HEK293 (cell line): ENCODE data around the gene SPDYC.
"Not testable (repeated sequence)": the region's sequence is repeated elsewhere in the genome, so short reads cannot be mapped to it uniquely, and the experiment has no call there.

ENCODE experiments used
- CTCF ChIA-PET: fragments of 350-600 bp; formaldehyde crosslinking; extraction: SDS; loops from one replicate; lab custom pipeline; 2021; ENCODE audit warnings: antibody characterized with exemption; lab: Yijun Ruan, JAX
- POLR2A ChIA-PET: fragments of 300-600 bp; formaldehyde crosslinking; extraction: SDS; loops from one replicate; lab custom pipeline; 2020; ENCODE audit warnings: antibody characterized with exemption, inconsistent platforms; lab: Yijun Ruan, JAX
- H3K27ac ChIP-seq: fragments of 200-500 bp; sonication (Bioruptor generic); 2 replicates; pipeline ENCODE4 v1.5.1; 2014; ENCODE audit warnings: low read depth, low read length, control low read depth, inconsistent platforms; ENCODE audit errors: extremely low read depth
- H3K36me3 ChIP-seq, 2 experiments: fragments of 200-500 bp in 1 of 2; sonication (Bioruptor generic) in 1 of 2; 1 replicate in 1 of 2; 2 replicates in 1 of 2; pipeline ENCODE4 v1.5.1; 2014 to 2017; ENCODE audit warnings: inconsistent platforms in 2 of 2, low read length in 2 of 2; ENCODE audit not compliant: control insufficient read depth in 2 of 2, insufficient read depth in 1 of 2
- H3K4me1 ChIP-seq: fragments of 200-500 bp; sonication (Bioruptor generic); 2 replicates; pipeline ENCODE4 v1.5.1; 2014; ENCODE audit warnings: mild to moderate bottlenecking, low read length, inconsistent platforms; ENCODE audit not compliant: control insufficient read depth, insufficient read depth
- H3K4me3 ChIP-seq: 2 replicates; pipeline ENCODE4 v1.5.1; 2011; ENCODE audit warnings: low read depth, mild to moderate bottlenecking, control low read depth, low read length, moderate library complexity
- H3K9me3 ChIP-seq: fragments of 200-500 bp; sonication (Bioruptor generic); 2 replicates; pipeline ENCODE4 v1.5.1; 2014; ENCODE audit warnings: low read depth, low read length, inconsistent platforms; ENCODE audit not compliant: control insufficient read depth, insufficient read depth
- GLIS2 ChIP-seq: fragments of 450-650 bp; formaldehyde crosslinking; IDR thresholded peaks from 2 replicates; pipeline ENCODE4 v1.5.1; 2016; ENCODE audit warnings: missing biosample characterization, missing genetic modification characterization
- HOXC10 ChIP-seq: sonication (generic); formaldehyde crosslinking; IDR thresholded peaks from 2 replicates; pipeline ENCODE4 v1.8.1; 2023; ENCODE audit warnings: mild to moderate bottlenecking, missing genetic modification reagents
- WT1 ChIP-seq: fragments of 450-650 bp; formaldehyde crosslinking; IDR thresholded peaks from 2 replicates; pipeline ENCODE4 v1.5.1; 2016; ENCODE audit warnings: missing biosample characterization, missing genetic modification characterization
- ZBTB48 ChIP-seq: fragments of 450-650 bp; formaldehyde crosslinking; IDR thresholded peaks from 2 replicates; pipeline ENCODE4 v1.5.1; 2016; ENCODE audit warnings: missing biosample characterization, missing genetic modification characterization
- ZBTB8A ChIP-seq: fragments of 450-650 bp; formaldehyde crosslinking; IDR thresholded peaks from 2 replicates; pipeline ENCODE4 v1.5.1; 2016; ENCODE audit warnings: missing biosample characterization, missing genetic modification characterization
- ZFP3 ChIP-seq: fragments of 450-650 bp; formaldehyde crosslinking; IDR thresholded peaks from 2 replicates; pipeline ENCODE4 v1.5.1; 2016; ENCODE audit warnings: low read depth, missing biosample characterization, missing genetic modification characterization
- ZIC2 ChIP-seq: fragments of 450-650 bp; formaldehyde crosslinking; IDR thresholded peaks from 2 replicates; pipeline ENCODE4 v1.5.1; 2016; ENCODE audit warnings: missing biosample characterization, missing genetic modification characterization
- ZNF10 ChIP-seq: fragments of 450-650 bp; formaldehyde crosslinking; IDR thresholded peaks from 2 replicates; pipeline ENCODE4 v1.5.1; 2017; ENCODE audit warnings: missing biosample characterization, missing genetic modification characterization
- ZNF341 ChIP-seq: fragments of 450-650 bp; formaldehyde crosslinking; IDR thresholded peaks from 2 replicates; pipeline ENCODE4; 2016; ENCODE audit warnings: low read depth, missing biosample characterization, missing genetic modification characterization
- ZNF521 ChIP-seq: fragments of 450-650 bp; formaldehyde crosslinking; IDR thresholded peaks from 2 replicates; pipeline ENCODE4 v1.5.1; 2017; ENCODE audit warnings: missing biosample characterization, mild to moderate bottlenecking, missing genetic modification characterization
- ZNF830 ChIP-seq: fragments of 450-650 bp; IDR thresholded peaks from 2 replicates; pipeline ENCODE4 v1.5.0; 2018; ENCODE audit warnings: missing biosample characterization, missing genetic modification characterization, low read depth, mild to moderate bottlenecking, moderate library complexity
- ZSCAN16 ChIP-seq: fragments of 450-650 bp; formaldehyde crosslinking; IDR thresholded peaks from 2 replicates; pipeline ENCODE4 v1.5.1; 2016; ENCODE audit warnings: missing biosample characterization, missing genetic modification characterization
- TF ChIP-seq, protein P1 (sequence below): fragments of 450-650 bp; formaldehyde crosslinking; IDR thresholded peaks from 2 replicates; pipeline ENCODE4 v1.5.1; 2016; ENCODE audit warnings: missing biosample characterization, missing genetic modification characterization
- TF ChIP-seq, protein P2 (sequence below): fragments of 450-650 bp; formaldehyde crosslinking; IDR thresholded peaks from 2 replicates; pipeline ENCODE4 v1.5.1; 2016; ENCODE audit warnings: missing biosample characterization, missing genetic modification characterization
- TF ChIP-seq, protein P3 (sequence below): fragments of 450-650 bp; formaldehyde crosslinking; IDR thresholded peaks from 2 replicates; pipeline ENCODE4 v1.5.1; 2017; ENCODE audit warnings: missing biosample characterization, missing genetic modification characterization
- TF ChIP-seq, protein P4 (sequence below): fragments of 450-650 bp; formaldehyde crosslinking; IDR thresholded peaks from 2 replicates; pipeline ENCODE4 v1.5.1; 2016; ENCODE audit warnings: missing biosample characterization, missing genetic modification characterization
- TF ChIP-seq, protein P5 (sequence below): fragments of 450-650 bp; formaldehyde crosslinking; IDR thresholded peaks from 2 replicates; pipeline ENCODE4 v1.5.1; 2016; ENCODE audit warnings: missing biosample characterization, missing genetic modification characterization

The SPDYC gene

DNA sequence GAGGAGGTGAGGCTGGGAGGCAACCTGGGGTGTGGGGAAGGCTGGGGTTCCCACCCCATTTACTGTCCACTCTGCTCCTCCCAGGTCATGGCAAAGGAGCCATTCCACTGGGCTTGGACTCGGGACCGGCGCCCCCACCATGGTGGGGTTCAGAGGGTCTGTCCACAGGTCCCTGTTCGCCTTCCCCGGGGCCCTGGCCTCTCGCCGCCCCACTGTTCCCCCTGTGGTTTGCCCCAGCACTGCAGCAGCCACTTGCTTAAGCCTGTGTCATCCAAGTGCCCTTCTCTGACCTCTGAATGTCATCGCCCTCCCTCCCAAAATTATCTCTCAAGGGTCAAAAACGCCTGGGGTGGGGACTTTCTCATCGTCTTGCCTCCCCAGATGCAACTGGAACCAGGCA, 2.6 kb downstream of the SPDYC start (continued):
- TF ChIP-seq ZNF521 (tag by site-specific recombination) = no peak
- TF ChIP-seq, protein P1, sequence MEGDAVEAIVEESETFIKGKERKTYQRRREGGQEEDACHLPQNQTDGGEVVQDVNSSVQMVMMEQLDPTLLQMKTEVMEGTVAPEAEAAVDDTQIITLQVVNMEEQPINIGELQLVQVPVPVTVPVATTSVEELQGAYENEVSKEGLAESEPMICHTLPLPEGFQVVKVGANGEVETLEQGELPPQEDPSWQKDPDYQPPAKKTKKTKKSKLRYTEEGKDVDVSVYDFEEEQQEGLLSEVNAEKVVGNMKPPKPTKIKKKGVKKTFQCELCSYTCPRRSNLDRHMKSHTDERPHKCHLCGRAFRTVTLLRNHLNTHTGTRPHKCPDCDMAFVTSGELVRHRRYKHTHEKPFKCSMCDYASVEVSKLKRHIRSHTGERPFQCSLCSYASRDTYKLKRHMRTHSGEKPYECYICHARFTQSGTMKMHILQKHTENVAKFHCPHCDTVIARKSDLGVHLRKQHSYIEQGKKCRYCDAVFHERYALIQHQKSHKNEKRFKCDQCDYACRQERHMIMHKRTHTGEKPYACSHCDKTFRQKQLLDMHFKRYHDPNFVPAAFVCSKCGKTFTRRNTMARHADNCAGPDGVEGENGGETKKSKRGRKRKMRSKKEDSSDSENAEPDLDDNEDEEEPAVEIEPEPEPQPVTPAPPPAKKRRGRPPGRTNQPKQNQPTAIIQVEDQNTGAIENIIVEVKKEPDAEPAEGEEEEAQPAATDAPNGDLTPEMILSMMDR = no peak
- TF ChIP-seq ZNF830 (tag by site-specific recombination) = no peak
- no peak for TF ChIP-seq ZNF341 (tag by site-specific recombination)
- TF ChIP-seq, protein P2, sequence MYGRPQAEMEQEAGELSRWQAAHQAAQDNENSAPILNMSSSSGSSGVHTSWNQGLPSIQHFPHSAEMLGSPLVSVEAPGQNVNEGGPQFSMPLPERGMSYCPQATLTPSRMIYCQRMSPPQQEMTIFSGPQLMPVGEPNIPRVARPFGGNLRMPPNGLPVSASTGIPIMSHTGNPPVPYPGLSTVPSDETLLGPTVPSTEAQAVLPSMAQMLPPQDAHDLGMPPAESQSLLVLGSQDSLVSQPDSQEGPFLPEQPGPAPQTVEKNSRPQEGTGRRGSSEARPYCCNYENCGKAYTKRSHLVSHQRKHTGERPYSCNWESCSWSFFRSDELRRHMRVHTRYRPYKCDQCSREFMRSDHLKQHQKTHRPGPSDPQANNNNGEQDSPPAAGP (tag by site-specific recombination) = no peak
- no peak for TF ChIP-seq HOXC10
- TF ChIP-seq, protein P3, sequence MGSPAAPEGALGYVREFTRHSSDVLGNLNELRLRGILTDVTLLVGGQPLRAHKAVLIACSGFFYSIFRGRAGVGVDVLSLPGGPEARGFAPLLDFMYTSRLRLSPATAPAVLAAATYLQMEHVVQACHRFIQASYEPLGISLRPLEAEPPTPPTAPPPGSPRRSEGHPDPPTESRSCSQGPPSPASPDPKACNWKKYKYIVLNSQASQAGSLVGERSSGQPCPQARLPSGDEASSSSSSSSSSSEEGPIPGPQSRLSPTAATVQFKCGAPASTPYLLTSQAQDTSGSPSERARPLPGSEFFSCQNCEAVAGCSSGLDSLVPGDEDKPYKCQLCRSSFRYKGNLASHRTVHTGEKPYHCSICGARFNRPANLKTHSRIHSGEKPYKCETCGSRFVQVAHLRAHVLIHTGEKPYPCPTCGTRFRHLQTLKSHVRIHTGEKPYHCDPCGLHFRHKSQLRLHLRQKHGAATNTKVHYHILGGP (tag by site-specific recombination) = no peak
- no peak for TF ChIP-seq ZNF10 (tag by site-specific recombination)
- TF ChIP-seq, protein P4, sequence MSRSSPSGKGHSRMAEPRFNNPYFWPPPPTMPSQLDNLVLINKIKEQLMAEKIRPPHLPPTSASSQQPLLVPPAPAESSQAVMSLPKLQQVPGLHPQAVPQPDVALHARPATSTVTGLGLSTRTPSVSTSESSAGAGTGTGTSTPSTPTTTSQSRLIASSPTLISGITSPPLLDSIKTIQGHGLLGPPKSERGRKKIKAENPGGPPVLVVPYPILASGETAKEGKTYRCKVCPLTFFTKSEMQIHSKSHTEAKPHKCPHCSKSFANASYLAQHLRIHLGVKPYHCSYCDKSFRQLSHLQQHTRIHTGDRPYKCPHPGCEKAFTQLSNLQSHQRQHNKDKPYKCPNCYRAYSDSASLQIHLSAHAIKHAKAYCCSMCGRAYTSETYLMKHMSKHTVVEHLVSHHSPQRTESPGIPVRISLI (tag by site-specific recombination) = no peak

DNA sequence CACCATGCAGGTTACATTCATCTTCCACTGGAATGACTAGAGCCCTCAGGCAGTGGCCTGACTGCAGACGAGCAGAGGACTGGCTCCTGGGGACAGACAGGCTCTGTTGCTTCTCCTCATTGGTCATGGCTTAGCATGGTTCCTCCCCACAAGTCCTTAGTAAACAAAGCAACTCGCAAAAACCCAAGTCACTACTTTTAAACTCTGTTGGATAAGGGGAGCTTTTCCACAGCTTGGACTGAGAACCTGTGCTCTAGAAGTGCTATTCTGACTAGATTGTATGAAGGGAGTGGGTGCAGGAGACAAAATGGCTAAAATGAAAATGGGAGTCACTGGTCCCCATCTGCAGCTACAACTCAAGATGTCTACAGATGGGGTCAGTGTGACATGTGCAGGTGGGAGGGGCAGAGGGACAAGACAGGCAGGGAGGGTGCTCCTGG, 4.6 kb downstream of the SPDYC start:
- not testable (repeated sequence) for H3K4me1 ChIP-seq, H3K4me3 ChIP-seq, H3K36me3 ChIP-seq, H3K27ac ChIP-seq, H3K9me3 ChIP-seq
- POLR2A ChIA-PET = interaction anchor here (0.6 to 0.9 kb wide), 3 partner anchors 9 to 1082 kb away, joined by 3 read pairs; no protein-coding TSS in a partner anchor
- CTCF ChIA-PET = interaction anchor here (0.8 to 1.6 kb wide), 3 partner anchors 9 to 62 kb away, joined by 3 to 4 read pairs (median 3); no protein-coding TSS in a partner anchor

DNA sequence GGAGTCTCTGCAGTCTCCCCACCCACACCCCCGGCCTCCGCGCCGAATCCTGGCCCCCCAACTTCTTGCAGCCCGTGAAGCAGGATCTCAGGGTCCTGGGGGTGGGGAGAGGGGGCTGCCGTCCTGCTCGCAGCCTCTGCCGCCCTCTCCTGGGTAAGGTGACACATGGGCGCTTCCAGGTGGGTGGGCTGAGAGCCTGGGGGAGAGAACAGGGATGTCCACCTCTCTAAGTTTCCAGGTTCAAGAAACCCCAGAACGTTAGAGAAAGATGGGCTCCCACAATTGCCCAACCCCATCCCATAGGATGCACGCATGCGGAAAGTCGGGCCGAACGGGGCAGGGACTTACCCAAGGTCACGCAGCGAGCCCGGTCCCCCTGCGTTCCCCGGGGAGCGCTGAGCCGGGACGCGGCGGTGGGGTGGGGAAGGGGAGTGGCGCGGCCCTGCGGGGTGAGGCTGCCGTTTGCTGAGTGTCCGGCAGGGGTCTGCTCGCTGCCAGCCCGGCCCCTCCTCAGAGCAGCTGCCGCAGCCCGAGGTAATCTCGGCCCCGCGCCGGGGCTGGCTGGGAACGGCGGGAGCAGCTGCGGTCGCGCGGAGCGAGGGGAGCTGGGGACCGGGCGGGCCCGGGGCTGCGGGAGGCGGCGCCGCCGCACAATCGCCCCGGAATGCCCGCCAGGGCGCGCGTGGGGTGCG, 11.0 kb downstream of the SPDYC start:
- ChIA-PET CTCF (interaction anchor here (0.6 to 2.4 kb wide), 11 partner anchors 16 to 168 kb away, joined by 3 to 6 read pairs (median 3); partner anchors contain the start of genes ARL2 and ZNHIT2), POLR2A (interaction anchor here (0.5 to 2.8 kb wide), 9 partner anchors 44 to 371 kb away, joined by 3 to 23 read pairs (median 7); partner anchors contain the start of genes FAU, MRPL49, TM7SF2 and ZNHIT2)
- H3K4me1 ChIP-seq = no peaks in the 10 kb centered on the region
- peak overlapping the region; percentile 36; the same call in 1 of the 2 replicates for H3K27ac ChIP-seq
- no peaks in the 10 kb centered on the region for H3K9me3 ChIP-seq
- peak overlapping the region; percentile 91 for H3K4me3 ChIP-seq
- peaks cover 0 to 27% of the 10 kb centered on the region in 2 experiments; a peak in 1 of 3 replicates for H3K36me3 ChIP-seq
- TF ChIP-seq, protein P2 (tag by site-specific recombination) = 0 out of 2 replicates have a peak, but pooled peaks have one; percentile 20
- TF ChIP-seq ZFP3 (tag by site-specific recombination) (no peak), WT1 (tag by site-specific recombination) (peak; percentile 19; the same call in 1 of the 2 replicates), ZIC2 (tag by site-specific recombination) (peak; percentile 49; the same call in 1 of the 2 replicates), ZSCAN16 (tag by site-specific recombination) (no peak), ZBTB48 (tag by site-specific recombination) (0 out of 2 replicates have a peak, but pooled peaks have one; percentile 18), ZBTB8A (tag by site-specific recombination) (peak; percentile 43; the same call in 1 of the 2 replicates), GLIS2 (peak; percentile 71)
- TF ChIP-seq, protein P5, sequence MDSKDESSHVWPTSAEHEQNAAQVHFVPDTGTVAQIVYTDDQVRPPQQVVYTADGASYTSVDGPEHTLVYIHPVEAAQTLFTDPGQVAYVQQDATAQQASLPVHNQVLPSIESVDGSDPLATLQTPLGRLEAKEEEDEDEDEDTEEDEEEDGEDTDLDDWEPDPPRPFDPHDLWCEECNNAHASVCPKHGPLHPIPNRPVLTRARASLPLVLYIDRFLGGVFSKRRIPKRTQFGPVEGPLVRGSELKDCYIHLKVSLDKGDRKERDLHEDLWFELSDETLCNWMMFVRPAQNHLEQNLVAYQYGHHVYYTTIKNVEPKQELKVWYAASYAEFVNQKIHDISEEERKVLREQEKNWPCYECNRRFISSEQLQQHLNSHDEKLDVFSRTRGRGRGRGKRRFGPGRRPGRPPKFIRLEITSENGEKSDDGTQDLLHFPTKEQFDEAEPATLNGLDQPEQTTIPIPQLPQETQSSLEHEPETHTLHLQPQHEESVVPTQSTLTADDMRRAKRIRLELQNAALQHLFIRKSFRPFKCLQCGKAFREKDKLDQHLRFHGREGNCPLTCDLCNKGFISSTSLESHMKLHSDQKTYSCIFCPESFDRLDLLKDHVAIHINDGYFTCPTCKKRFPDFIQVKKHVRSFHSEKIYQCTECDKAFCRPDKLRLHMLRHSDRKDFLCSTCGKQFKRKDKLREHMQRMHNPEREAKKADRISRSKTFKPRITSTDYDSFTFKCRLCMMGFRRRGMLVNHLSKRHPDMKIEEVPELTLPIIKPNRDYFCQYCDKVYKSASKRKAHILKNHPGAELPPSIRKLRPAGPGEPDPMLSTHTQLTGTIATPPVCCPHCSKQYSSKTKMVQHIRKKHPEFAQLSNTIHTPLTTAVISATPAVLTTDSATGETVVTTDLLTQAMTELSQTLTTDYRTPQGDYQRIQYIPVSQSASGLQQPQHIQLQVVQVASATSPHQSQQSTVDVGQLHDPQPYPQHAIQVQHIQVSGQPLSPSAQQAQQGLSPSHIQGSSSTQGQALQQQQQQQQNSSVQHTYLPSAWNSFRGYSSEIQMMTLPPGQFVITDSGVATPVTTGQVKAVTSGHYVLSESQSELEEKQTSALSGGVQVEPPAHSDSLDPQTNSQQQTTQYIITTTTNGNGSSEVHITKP (tag by site-specific recombination) = peak; percentile 79
- TF ChIP-seq, protein P1 = peak; percentile 69
